GM12878 (cell line): Measurements from ENCODE around the gene IQCH. TPM values are rescaled to one million over a fixed set of nuclear protein-coding genes. Genes with fewer than 3 reads are reported as not detected.

Source experiments
- ATAC-seq: fragments of 200-7000 bp; cut with Tn5 transposase; 3 replicates; pipeline ENCODE4 v1.9.1; 2020; ENCODE audit warnings: mild to moderate bottlenecking, moderate library complexity
- BruUV-seq: library from RNA; stranded (reverse); fragments of 400-500 nt; replicated peaks from 2 replicates; lab custom pipeline; 2021; lab: Mats Ljungman, UMichigan
- CTCF ChIA-PET: fragments of 300-600 bp; sonication (Branson Sonifier 250); formaldehyde crosslinking; extraction: SDS; loops from one replicate; lab custom pipeline; 2021; ENCODE audit warnings: inconsistent platforms; lab: Yijun Ruan, JAX
- POLR2A ChIA-PET: fragments of 350-600 bp; formaldehyde crosslinking; extraction: SDS; loops from one replicate; lab custom pipeline; 2021; ENCODE audit warnings: inconsistent platforms; lab: Charles Lee
- RAD21 ChIA-PET: fragments of 300-600 bp; sonication (Branson Sonifier 250); formaldehyde crosslinking; loops from one replicate; lab custom pipeline; 2023; ENCODE audit warnings: antibody characterized with exemption; ENCODE audit not compliant: unreplicated experiment; lab: Charles Lee
- SMC1A ChIA-PET: fragments of 300-600 bp; sonication (Branson Sonifier 250); formaldehyde crosslinking; loops from one replicate; lab custom pipeline; 2023; ENCODE audit not compliant: unreplicated experiment, uncharacterized antibody; lab: Charles Lee
- DNase-seq: peaks from one replicate; pipeline ENCODE4 v3.0.0-alpha.2; 2011; ENCODE audit warnings: low read depth, low spot score
- FAIRE-seq: peaks from 3 replicates; lab custom pipeline; 2011; peaks lifted over from hg19 to GRCh38; lab: Jason Lieb, UNC
- H2AFZ ChIP-seq: 2 replicates; pipeline ENCODE4 v1.6.0; 2011; ENCODE audit warnings: low read depth, low read length, control low read depth; ENCODE audit not compliant: control insufficient read depth
- H3K27ac ChIP-seq: 2 replicates; pipeline ENCODE4 v1.5.1; 2011; ENCODE audit warnings: control low read depth; ENCODE audit not compliant: control insufficient read depth, insufficient read depth
- H3K27me3 ChIP-seq, 2 experiments: replicated peaks in 1 of 2; 2 replicates each; pipeline versions ENCODE4 v1.6.0 to v1.6.1; 2011; ENCODE audit warnings: low read length in 1 of 2; ENCODE audit not compliant: control insufficient read depth in 2 of 2, insufficient read depth in 2 of 2
- H3K36me3 ChIP-seq, 2 experiments: 2 replicates each; pipeline ENCODE4 v1.5.1; 2011; ENCODE audit warnings: low read length in 1 of 2; ENCODE audit not compliant: control insufficient read depth in 2 of 2, insufficient read depth in 2 of 2
- H3K4me1 ChIP-seq: 2 replicates; pipeline ENCODE4 v1.6.1; 2011; ENCODE audit warnings: mild to moderate bottlenecking, low read length, moderate library complexity, mixed read lengths; ENCODE audit not compliant: control insufficient read depth, insufficient read depth
- H3K4me2 ChIP-seq: 2 replicates; pipeline ENCODE4 v1.6.0; 2011; ENCODE audit warnings: control low read depth; ENCODE audit not compliant: control insufficient read depth, insufficient read depth
- H3K4me3 ChIP-seq: fragments of 200-600 bp; sonication (generic); 2 replicates; pipeline ENCODE4 v1.5.1; 2016
- H3K79me2 ChIP-seq: 2 replicates; pipeline ENCODE4 v1.6.0; 2011; ENCODE audit warnings: low read length; ENCODE audit not compliant: control insufficient read depth, insufficient read depth
- H3K9ac ChIP-seq: 2 replicates; pipeline ENCODE4 v1.8.0; 2011; ENCODE audit warnings: low read length, control low read depth, mixed read lengths; ENCODE audit not compliant: control insufficient read depth, insufficient read depth
- H3K9me3 ChIP-seq: replicated peaks from 3 replicates; pipeline ENCODE4 v1.5.1; 2011; ENCODE audit warnings: mild to moderate bottlenecking, low read length; ENCODE audit not compliant: control insufficient read depth, insufficient read depth
- H4K20me1 ChIP-seq: 2 replicates; pipeline ENCODE4 v1.6.0; 2011; ENCODE audit not compliant: control insufficient read depth, insufficient read depth
- RAD21 ChIP-seq: IDR thresholded peaks from 2 replicates; pipeline ENCODE4 v1.6.1; 2011; ENCODE audit warnings: mild to moderate bottlenecking, low read depth, low read length, moderate library complexity; ENCODE audit not compliant: insufficient read depth
- WGBS: methylation state at CpG from one replicate; pipeline ENCODE4 v1.1.6; 2016; ENCODE audit warnings: low lambda C conversion rate; ENCODE audit not compliant: insufficient replicate concordance, insufficient coverage; ENCODE audit errors: missing lambda C conversion rate; 5-methylcytosine and 5-hydroxymethylcytosine counted together
- in situ Hi-C: fragments of 300-500 bp; cut with MboI; formaldehyde crosslinking; loops from 9 replicates; pipeline ENCODE4 v1.14.3; 2018; ENCODE audit warnings: mixed read lengths
- intact Hi-C: fragments of 100-400 bp; cut with micrococcal nuclease; formaldehyde crosslinking; loops from one replicate; pipeline ENCODE4 v1.14.2; 2022; ENCODE audit not compliant: unreplicated experiment
- polyA plus RNA-seq, 11 experiments: library from polyadenylated mRNA; depleted of rRNA in 4 of 11; unstranded in 6 of 11; stranded (reverse) in 5 of 11; fragments of >200 nt; fragmentation: Nextera tagmentation in 4 of 11; fragmentation: Illumina TruSeq in 1 of 11; extraction: Ambion mirVana in 4 of 11; extraction: Trizol in 1 of 11; gene quantifications; 1 replicate in 1 of 11; 2 replicates in 10 of 11; pipeline versions ENCODE4 v1.2.1 to v1.2.3, GENCODE V29; 2011 to 2016; ENCODE audit warnings: inconsistent platforms in 2 of 11, missing spikeins in 2 of 11, low read depth in 1 of 11
- total RNA-seq, 4 experiments: library from RNA; depleted of rRNA in 3 of 4; stranded (reverse); fragments of >200 nt in 3 of 4; fragmentation: Illumina TruSeq in 1 of 4; extraction: Trizol in 1 of 4; gene quantifications; 2 replicates each; pipeline versions ENCODE4 v1.2.1 to v1.2.3, GENCODE V29; 2013 to 2021
- TF ChIP-seq, protein P1 (sequence below): fragments of 450-650 bp; IDR thresholded peaks from 2 replicates; pipeline ENCODE4 v1.6.1; 2017; ENCODE audit warnings: mild to moderate bottlenecking
- TF ChIP-seq, protein P2 (sequence below), 3 experiments: IDR thresholded peaks in 2 of 3; conservative IDR thresholded peaks in 1 of 3; 2 replicates each; pipeline ENCODE4 v1.5.1; 2011; ENCODE audit warnings: low read depth in 3 of 3, low read length in 3 of 3, mild to moderate bottlenecking in 3 of 3, control low read depth in 2 of 3, moderate library complexity in 2 of 3, inconsistent platforms in 1 of 3, mixed read lengths in 1 of 3; ENCODE audit not compliant: control insufficient read depth in 2 of 3, insufficient read depth in 1 of 3; ENCODE audit errors: extremely low read depth in 1 of 3

Gene IQCH
- total and polyA plus RNA-seq, 10 of the 15 experiments (the other 5 are each of a cell fraction or from before 2014, with no cell fraction given) = 0.29 to 1.3 (median 0.99) TPM

DNA sequence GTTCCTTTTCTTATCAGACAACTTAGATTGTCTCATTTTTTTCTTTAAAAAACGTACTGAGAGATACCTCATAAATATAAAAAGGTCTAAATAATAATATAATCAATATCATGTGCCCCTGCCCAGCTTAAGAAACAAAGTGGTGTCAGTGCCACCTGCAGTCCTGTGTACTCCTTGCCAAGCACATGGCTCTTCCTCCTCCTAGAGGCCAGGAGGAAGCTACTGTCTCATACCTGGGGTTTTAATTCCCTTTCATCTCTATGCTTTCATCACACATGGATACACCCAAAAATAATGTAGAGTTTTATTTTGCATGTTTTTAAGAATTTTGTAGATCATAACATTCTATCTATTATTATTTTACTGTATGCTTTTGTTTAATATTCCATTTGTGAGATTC, 167.7 kb downstream of the IQCH start:
- H3K9me3 ChIP-seq = no peaks in the 10 kb centered on the region
- BruUV-seq = no TSS peak
- H2AFZ ChIP-seq = no peak overlapping the region
- H3K27ac ChIP-seq = no peak overlapping the region
- DNase-seq (no peak), ATAC-seq (no peak), FAIRE-seq (no peak)
- 0% methylated on average over 1 of the region's 1 CpG for WGBS
- H3K9ac ChIP-seq = no peak overlapping the region
- intact Hi-C loops (no loop called here), in situ Hi-C loops (no loop called here)
- H3K36me3 ChIP-seq = no peaks in the 10 kb centered on the region
- TF ChIP-seq RAD21 = 0 out of 2 replicates have a peak, but pooled peaks have one; percentile 2
- TF ChIP-seq, protein P1, sequence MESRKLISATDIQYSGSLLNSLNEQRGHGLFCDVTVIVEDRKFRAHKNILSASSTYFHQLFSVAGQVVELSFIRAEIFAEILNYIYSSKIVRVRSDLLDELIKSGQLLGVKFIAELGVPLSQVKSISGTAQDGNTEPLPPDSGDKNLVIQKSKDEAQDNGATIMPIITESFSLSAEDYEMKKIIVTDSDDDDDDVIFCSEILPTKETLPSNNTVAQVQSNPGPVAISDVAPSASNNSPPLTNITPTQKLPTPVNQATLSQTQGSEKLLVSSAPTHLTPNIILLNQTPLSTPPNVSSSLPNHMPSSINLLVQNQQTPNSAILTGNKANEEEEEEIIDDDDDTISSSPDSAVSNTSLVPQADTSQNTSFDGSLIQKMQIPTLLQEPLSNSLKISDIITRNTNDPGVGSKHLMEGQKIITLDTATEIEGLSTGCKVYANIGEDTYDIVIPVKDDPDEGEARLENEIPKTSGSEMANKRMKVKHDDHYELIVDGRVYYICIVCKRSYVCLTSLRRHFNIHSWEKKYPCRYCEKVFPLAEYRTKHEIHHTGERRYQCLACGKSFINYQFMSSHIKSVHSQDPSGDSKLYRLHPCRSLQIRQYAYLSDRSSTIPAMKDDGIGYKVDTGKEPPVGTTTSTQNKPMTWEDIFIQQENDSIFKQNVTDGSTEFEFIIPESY = no peak
- TF ChIP-seq, protein P2, sequence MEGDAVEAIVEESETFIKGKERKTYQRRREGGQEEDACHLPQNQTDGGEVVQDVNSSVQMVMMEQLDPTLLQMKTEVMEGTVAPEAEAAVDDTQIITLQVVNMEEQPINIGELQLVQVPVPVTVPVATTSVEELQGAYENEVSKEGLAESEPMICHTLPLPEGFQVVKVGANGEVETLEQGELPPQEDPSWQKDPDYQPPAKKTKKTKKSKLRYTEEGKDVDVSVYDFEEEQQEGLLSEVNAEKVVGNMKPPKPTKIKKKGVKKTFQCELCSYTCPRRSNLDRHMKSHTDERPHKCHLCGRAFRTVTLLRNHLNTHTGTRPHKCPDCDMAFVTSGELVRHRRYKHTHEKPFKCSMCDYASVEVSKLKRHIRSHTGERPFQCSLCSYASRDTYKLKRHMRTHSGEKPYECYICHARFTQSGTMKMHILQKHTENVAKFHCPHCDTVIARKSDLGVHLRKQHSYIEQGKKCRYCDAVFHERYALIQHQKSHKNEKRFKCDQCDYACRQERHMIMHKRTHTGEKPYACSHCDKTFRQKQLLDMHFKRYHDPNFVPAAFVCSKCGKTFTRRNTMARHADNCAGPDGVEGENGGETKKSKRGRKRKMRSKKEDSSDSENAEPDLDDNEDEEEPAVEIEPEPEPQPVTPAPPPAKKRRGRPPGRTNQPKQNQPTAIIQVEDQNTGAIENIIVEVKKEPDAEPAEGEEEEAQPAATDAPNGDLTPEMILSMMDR (IDR thresholded peaks at IDR 0.05 in 2 of 3, conservative IDR thresholded peaks at IDR 0.05 in 1 of 3; ENCODE audit: control insufficient read depth in 2 of 3, extremely low read depth in 1 of 3, insufficient read depth in 1 of 3, low read depth in 3 of 3, low read length in 3 of 3) = peak in 2 of 3 experiments; percentile 7 to 15; a peak in 1 of 6 replicates
- RAD21 ChIA-PET = interaction anchor here (1.3 to 1.4 kb wide), 2 partner anchors 11 to 476 kb away, joined by 4 to 6 read pairs; no protein-coding TSS in a partner anchor
- H3K27me3 ChIP-seq = no peaks in the 10 kb centered on the region
- no peaks in the 10 kb centered on the region for H3K4me1 ChIP-seq
- H4K20me1 ChIP-seq = no peaks in the 10 kb centered on the region
- CTCF ChIA-PET = interaction anchor here (0.8 to 2.4 kb wide), 4 partner anchors 10 to 520 kb away, joined by 3 to 8 read pairs (median 4); no protein-coding TSS in a partner anchor
- SMC1A ChIA-PET = no interaction called here
- H3K4me3 ChIP-seq = no peak overlapping the region
- POLR2A ChIA-PET = no interaction called here
- H3K79me2 ChIP-seq = no peaks in the 10 kb centered on the region
- no peak overlapping the region for H3K4me2 ChIP-seq
